CD8-positive, alpha-beta memory T cell (primary cell): ENCODE measurements around the gene GKN1. TPM values are rescaled to one million over a fixed set of nuclear protein-coding genes. Genes with fewer than 3 reads are reported as not detected.

ENCODE experiments used
- CTCF ChIA-PET: fragments of 350-600 bp; sonication (Branson Sonifier 250); formaldehyde crosslinking; loops from one replicate; lab custom pipeline; 2021; ENCODE audit warnings: antibody characterized with exemption; lab: Charles Lee
- POLR2A ChIA-PET: fragments of 350-600 bp; sonication (Branson Sonifier 250); formaldehyde crosslinking; loops from one replicate; lab custom pipeline; 2021; ENCODE audit warnings: antibody characterized with exemption; lab: Charles Lee
- DNase-seq, 5 donors: peaks; one replicate each; pipeline versions ENCODE4 v3.0.0 to v3.0.0-alpha.2; 2020 to 2022; ENCODE audit warnings: mixed read lengths in 1 of 5
- H3K27ac ChIP-seq: one replicate; pipeline ENCODE4 v1.7.0; 2013; ENCODE audit warnings: low read depth, mild to moderate bottlenecking, low read length, moderate library complexity
- H3K27me3 ChIP-seq: 2 replicates; pipeline ENCODE4 v1.7.0; 2013; ENCODE audit warnings: low read length, mild to moderate bottlenecking; ENCODE audit not compliant: insufficient read depth, poor library complexity, severe bottlenecking
- H3K36me3 ChIP-seq: 2 replicates; pipeline ENCODE4 v1.7.0; 2013; ENCODE audit warnings: mild to moderate bottlenecking, low read length, moderate library complexity; ENCODE audit not compliant: insufficient read depth
- H3K4me1 ChIP-seq: 2 replicates; pipeline ENCODE4 v1.7.0; 2013; ENCODE audit warnings: mild to moderate bottlenecking, low read length, moderate library complexity; ENCODE audit not compliant: insufficient read depth
- H3K4me3 ChIP-seq: 2 replicates; pipeline ENCODE4 v1.7.0; 2013; ENCODE audit warnings: mild to moderate bottlenecking, low read length
- H3K9me3 ChIP-seq: 2 replicates; pipeline ENCODE4 v1.7.0; 2013; ENCODE audit warnings: mild to moderate bottlenecking, low read length
- H3K27ac Mint-ChIP-seq, 8 donors: one replicate each; pipeline ENCODE4 v1.8.0; 2020 to 2021; ENCODE audit warnings: mixed read lengths in 8 of 8, mild to moderate bottlenecking in 6 of 8, inconsistent platforms in 3 of 8, moderate library complexity in 3 of 8
- H3K27me3 Mint-ChIP-seq, 2 donors: one replicate each; pipeline ENCODE4 v1.8.0; 2020 to 2021; ENCODE audit warnings: mixed read lengths in 2 of 2, mild to moderate bottlenecking in 1 of 2, moderate library complexity in 1 of 2
- H3K36me3 Mint-ChIP-seq, 3 donors: one replicate each; pipeline ENCODE4 v1.8.0; 2020 to 2021; ENCODE audit warnings: mixed read lengths in 3 of 3, inconsistent platforms in 1 of 3, mild to moderate bottlenecking in 1 of 3
- H3K4me1 Mint-ChIP-seq, 3 donors: one replicate each; pipeline ENCODE4 v1.8.0; 2020 to 2021; ENCODE audit warnings: mixed read lengths in 3 of 3, inconsistent platforms in 1 of 3, mild to moderate bottlenecking in 1 of 3
- H3K4me3 Mint-ChIP-seq, 7 donors: one replicate each; pipeline ENCODE4 v1.8.0; 2020 to 2021; ENCODE audit warnings: mixed read lengths in 7 of 7, mild to moderate bottlenecking in 6 of 7, moderate library complexity in 4 of 7, inconsistent platforms in 2 of 7
- H3K9me3 Mint-ChIP-seq, 5 donors: one replicate each; pipeline ENCODE4 v1.8.0; 2020 to 2022; ENCODE audit warnings: mixed read lengths in 5 of 5, mild to moderate bottlenecking in 3 of 5, moderate library complexity in 2 of 5, inconsistent platforms in 1 of 5
- polyA plus RNA-seq: library from polyadenylated mRNA; unstranded; fragments of 300-500 nt; fragmentation: Illumina TruSeq; gene quantifications from one replicate; pipeline ENCODE4 v1.2.3, GENCODE V29; 2021
- total RNA-seq, 2 experiments: library from RNA; stranded (reverse); gene quantifications; one replicate each; pipeline ENCODE4 v1.2.3, GENCODE V29; 2021

The GKN1 gene
- total and polyA plus RNA-seq, 3 experiments from 2014 or later = not detected

- H3K9me3 Mint-ChIP-seq = no peaks in the 10 kb centered on the region
- Histone ChIP-seq H3K4me1 (no peaks in the 10 kb centered on the region), H3K27me3 (peaks cover 7% of the 10 kb centered on the region), H3K27ac (no peak overlapping the region), H3K9me3 (no peaks in the 10 kb centered on the region), H3K36me3 (no peaks in the 10 kb centered on the region), H3K4me3 (no peak overlapping the region)
- no peaks in the 10 kb centered on the region for H3K4me1 Mint-ChIP-seq
- H3K27me3 Mint-ChIP-seq = peaks cover 15 to 51% of the 10 kb centered on the region in 2 donors
- no peak overlapping the region for H3K27ac Mint-ChIP-seq
- H3K36me3 Mint-ChIP-seq = peaks cover 0 to 3% (median 0%) of the 10 kb centered on the region in 3 donors
- ChIA-PET CTCF (no interaction called here), POLR2A (no interaction called here)
- DNase-seq = no peak
- H3K4me3 Mint-ChIP-seq = no peak overlapping the region
These were observed 3.0 kb downstream of the GKN1 start for GRCh38 chr2:68977453-68977852.

GRCh38 chr2:68978098-68978497 lies 3.7 kb downstream of the GKN1 start:
- H3K27me3 Mint-ChIP-seq = peaks cover 15 to 51% of the 10 kb centered on the region in 2 donors
- H3K27ac Mint-ChIP-seq = no peak overlapping the region
- DNase-seq = no peak
- no peak overlapping the region for H3K4me3 Mint-ChIP-seq
- H3K36me3 Mint-ChIP-seq = peaks cover 0 to 3% (median 0%) of the 10 kb centered on the region in 3 donors
- no peaks in the 10 kb centered on the region for H3K4me1 Mint-ChIP-seq
- no peaks in the 10 kb centered on the region for H3K9me3 Mint-ChIP-seq
- Histone ChIP-seq H3K36me3 (no peaks in the 10 kb centered on the region), H3K4me1 (no peaks in the 10 kb centered on the region), H3K27ac (no peak overlapping the region), H3K4me3 (no peak overlapping the region), H3K27me3 (peaks cover 7% of the 10 kb centered on the region), H3K9me3 (no peaks in the 10 kb centered on the region)
- POLR2A ChIA-PET = no interaction called here
- CTCF ChIA-PET = no interaction called here

DNA sequence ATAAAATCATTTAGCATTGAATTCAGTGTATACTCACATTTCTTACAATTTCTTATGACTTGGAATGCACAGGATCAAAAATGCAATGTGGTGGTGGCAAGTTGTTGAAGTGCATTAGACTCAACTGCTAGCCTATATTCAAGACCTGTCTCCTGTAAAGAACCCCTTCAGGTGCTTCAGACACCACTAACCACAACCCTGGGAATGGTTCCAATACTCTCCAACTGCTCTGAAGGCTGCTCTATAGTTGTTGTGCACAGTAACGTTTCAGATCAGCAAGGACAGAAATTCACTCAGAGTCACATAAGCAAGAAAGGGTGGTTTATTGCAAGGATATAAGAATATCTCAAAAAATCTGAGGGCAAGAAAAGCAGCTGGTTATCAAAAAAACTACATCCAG lies 6.5 kb downstream of the GKN1 start:
- DNase-seq = no peak

GRCh38 chr2:68987021-68987503 lies 12.6 kb downstream of the GKN1 start:
- H3K9me3 Mint-ChIP-seq = no peaks in the 10 kb centered on the region

More for the DNA sequence above, 6.5 kb downstream of the GKN1 start:
- H3K36me3 Mint-ChIP-seq = peaks cover 0 to 3% (median 0%) of the 10 kb centered on the region in 3 donors
- peaks cover 12 to 41% of the 10 kb centered on the region in 2 donors for H3K27me3 Mint-ChIP-seq
- H3K9me3 Mint-ChIP-seq = no peaks in the 10 kb centered on the region
- H3K4me1 ChIP-seq = no peaks in the 10 kb centered on the region
- no peak overlapping the region for H3K4me3 ChIP-seq
- ChIA-PET CTCF (no interaction called here), POLR2A (no interaction called here)
- no peaks in the 10 kb centered on the region for H3K9me3 ChIP-seq
- H3K36me3 ChIP-seq = no peaks in the 10 kb centered on the region
- no peak overlapping the region for H3K27ac Mint-ChIP-seq
- peaks cover 7% of the 10 kb centered on the region for H3K27me3 ChIP-seq
- no peaks in the 10 kb centered on the region for H3K4me1 Mint-ChIP-seq
- no peak overlapping the region for H3K27ac ChIP-seq
- H3K4me3 Mint-ChIP-seq = no peak overlapping the region

DNA sequence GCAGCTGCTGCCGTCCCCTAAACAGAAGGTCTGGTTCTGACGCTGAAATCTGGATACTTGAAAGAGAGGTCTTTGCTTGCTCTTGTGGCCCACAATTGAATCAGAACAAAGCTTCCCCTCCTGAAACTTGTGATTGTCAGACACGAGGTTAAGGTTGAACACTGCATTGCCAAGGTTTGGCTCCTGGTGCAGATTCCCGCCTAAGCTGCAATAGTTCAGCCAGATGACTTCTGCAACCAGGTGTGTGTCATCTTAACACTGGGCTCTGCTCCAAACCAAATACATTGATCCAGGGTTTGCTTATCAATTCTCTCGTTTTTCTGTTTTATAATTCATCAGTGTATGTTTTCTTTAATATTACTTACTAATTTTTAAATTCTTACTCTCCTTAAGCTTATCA lies 14.6 kb downstream of the GKN1 start:
- no peaks in the 10 kb centered on the region for H3K9me3 ChIP-seq
- no peak overlapping the region for H3K4me3 ChIP-seq
- H3K27ac Mint-ChIP-seq = no peak overlapping the region
- H3K36me3 ChIP-seq = no peaks in the 10 kb centered on the region
- ChIA-PET CTCF (no interaction called here), POLR2A (no interaction called here)
- H3K4me1 ChIP-seq = no peaks in the 10 kb centered on the region
- no peaks in the 10 kb centered on the region for H3K36me3 Mint-ChIP-seq
- H3K4me1 Mint-ChIP-seq = no peaks in the 10 kb centered on the region
- no peak for DNase-seq
- H3K4me3 Mint-ChIP-seq = no peak overlapping the region
- H3K27me3 Mint-ChIP-seq = peaks cover 4 to 17% of the 10 kb centered on the region in 2 donors
- no peaks in the 10 kb centered on the region for H3K9me3 Mint-ChIP-seq
- no peak overlapping the region for H3K27ac ChIP-seq
- no peaks in the 10 kb centered on the region for H3K27me3 ChIP-seq

More at GRCh38 chr2:68987021-68987503, 12.6 kb downstream of the GKN1 start:
- Mint-ChIP-seq H3K36me3 (no peaks in the 10 kb centered on the region), H3K27ac (no peak overlapping the region), H3K4me1 (no peaks in the 10 kb centered on the region), H3K4me3 (no peak overlapping the region), H3K27me3 (peaks cover 4 to 13% of the 10 kb centered on the region in 2 donors)
- no peaks in the 10 kb centered on the region for H3K36me3 ChIP-seq
- no peak overlapping the region for H3K27ac ChIP-seq
- H3K4me3 ChIP-seq = no peak overlapping the region
- no peaks in the 10 kb centered on the region for H3K4me1 ChIP-seq
- H3K9me3 ChIP-seq = no peaks in the 10 kb centered on the region
- no peak for DNase-seq
- no peaks in the 10 kb centered on the region for H3K27me3 ChIP-seq
- ChIA-PET CTCF (no interaction called here), POLR2A (no interaction called here)

DNA sequence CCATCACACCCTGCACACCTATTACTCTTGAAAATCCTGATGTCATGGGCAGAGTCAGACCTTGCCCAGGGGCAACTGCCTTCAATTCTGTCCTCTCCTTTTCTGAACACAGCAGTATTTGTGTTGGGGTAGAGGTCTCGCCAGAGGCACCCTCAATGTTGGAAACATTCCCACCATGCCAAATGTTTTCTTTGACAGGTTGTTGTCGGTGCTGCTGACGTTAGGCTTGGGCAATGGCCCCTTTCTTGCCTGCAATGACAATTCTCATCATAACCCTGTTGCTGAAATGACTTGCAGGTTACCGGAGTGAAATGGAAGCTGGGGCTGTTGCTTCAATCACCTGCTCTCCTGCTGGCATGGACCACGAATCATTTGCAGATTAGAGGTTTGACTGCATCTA lies 17.9 kb downstream of the GKN1 start:
- no peaks in the 10 kb centered on the region for H3K9me3 ChIP-seq
- H3K4me3 ChIP-seq = no peak overlapping the region
- H3K4me1 Mint-ChIP-seq = no peaks in the 10 kb centered on the region
- H3K27ac Mint-ChIP-seq = no peak overlapping the region
- H3K27me3 ChIP-seq = no peaks in the 10 kb centered on the region
- no peaks in the 10 kb centered on the region for H3K36me3 ChIP-seq
- no peak overlapping the region for H3K4me3 Mint-ChIP-seq
- H3K4me1 ChIP-seq = no peaks in the 10 kb centered on the region
- H3K27me3 Mint-ChIP-seq = peaks cover 4 to 20% of the 10 kb centered on the region in 2 donors
- H3K27ac ChIP-seq = no peak overlapping the region
- POLR2A ChIA-PET = no interaction called here
- DNase-seq = no peak
- CTCF ChIA-PET = interaction anchor here (1.7 kb wide), 1 partner anchor 20 kb away, joined by 4 read pairs; the partner anchor contains the start of gene ANTXR1
- no peaks in the 10 kb centered on the region for H3K9me3 Mint-ChIP-seq
- no peaks in the 10 kb centered on the region for H3K36me3 Mint-ChIP-seq

GRCh38 chr2:68992933-68993332 lies 18.5 kb downstream of the GKN1 start:
- H3K36me3 ChIP-seq = no peaks in the 10 kb centered on the region
- ChIA-PET POLR2A (no interaction called here), CTCF (interaction anchor here (1.7 kb wide), 1 partner anchor 20 kb away, joined by 4 read pairs; the partner anchor contains the start of gene ANTXR1)
- no peak for DNase-seq
- H3K27me3 ChIP-seq = no peaks in the 10 kb centered on the region
- Mint-ChIP-seq H3K36me3 (no peaks in the 10 kb centered on the region), H3K27me3 (peaks cover 4 to 20% of the 10 kb centered on the region in 2 donors), H3K27ac (no peak overlapping the region), H3K9me3 (no peaks in the 10 kb centered on the region), H3K4me3 (no peak overlapping the region), H3K4me1 (no peaks in the 10 kb centered on the region)
- no peak overlapping the region for H3K27ac ChIP-seq
- no peaks in the 10 kb centered on the region for H3K4me1 ChIP-seq
- no peaks in the 10 kb centered on the region for H3K9me3 ChIP-seq
- H3K4me3 ChIP-seq = no peak overlapping the region

DNA sequence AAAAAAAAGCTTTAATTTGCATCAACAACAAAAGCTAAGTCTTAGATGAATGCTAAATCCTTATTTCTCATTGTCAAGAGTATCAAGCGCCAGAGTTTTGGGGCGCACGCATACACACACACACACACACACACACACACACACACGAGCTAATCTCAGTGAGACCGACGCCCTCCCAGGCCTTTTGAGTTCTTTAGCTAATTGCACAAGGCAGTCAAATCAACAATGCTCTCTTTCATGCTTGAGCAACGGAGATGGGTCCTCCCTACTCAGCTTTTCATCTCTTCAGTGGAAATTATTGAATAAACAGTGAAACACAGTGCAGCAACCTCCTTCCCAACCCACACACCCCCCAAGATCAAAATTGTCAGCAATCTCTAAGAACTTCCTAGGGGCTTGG lies 19.2 kb downstream of the GKN1 start:
- Histone ChIP-seq H3K27me3 (no peaks in the 10 kb centered on the region), H3K9me3 (no peaks in the 10 kb centered on the region), H3K27ac (no peak overlapping the region), H3K36me3 (no peaks in the 10 kb centered on the region), H3K4me3 (no peak overlapping the region), H3K4me1 (no peaks in the 10 kb centered on the region)
- ChIA-PET CTCF (interaction anchor here (1.7 kb wide), 1 partner anchor 19 kb away, joined by 4 read pairs; the partner anchor contains the start of gene ANTXR1), POLR2A (no interaction called here)
- no peak for DNase-seq
- Mint-ChIP-seq H3K36me3 (peaks cover 0 to 1% (median 0%) of the 10 kb centered on the region in 3 donors), H3K27ac (no peak overlapping the region), H3K4me3 (no peak overlapping the region), H3K9me3 (no peaks in the 10 kb centered on the region), H3K4me1 (no peaks in the 10 kb centered on the region), H3K27me3 (peaks cover 3 to 25% of the 10 kb centered on the region in 2 donors)
